Stimulated activated CD4-positive, alpha-beta T cell treated with anti-CD3 and anti-CD28 coated beads, Interleukin-15, amount 100 ng/mL, for 48 hours (primary cell): ENCODE measurements around the gene NOXO1.

Experiments
- DNase-seq, 2 donors: peaks; one replicate each; pipeline ENCODE4 v3.0.0-alpha.2; 2020; ENCODE audit warnings: low read depth in 2 of 2

The NOXO1 gene

DNA sequence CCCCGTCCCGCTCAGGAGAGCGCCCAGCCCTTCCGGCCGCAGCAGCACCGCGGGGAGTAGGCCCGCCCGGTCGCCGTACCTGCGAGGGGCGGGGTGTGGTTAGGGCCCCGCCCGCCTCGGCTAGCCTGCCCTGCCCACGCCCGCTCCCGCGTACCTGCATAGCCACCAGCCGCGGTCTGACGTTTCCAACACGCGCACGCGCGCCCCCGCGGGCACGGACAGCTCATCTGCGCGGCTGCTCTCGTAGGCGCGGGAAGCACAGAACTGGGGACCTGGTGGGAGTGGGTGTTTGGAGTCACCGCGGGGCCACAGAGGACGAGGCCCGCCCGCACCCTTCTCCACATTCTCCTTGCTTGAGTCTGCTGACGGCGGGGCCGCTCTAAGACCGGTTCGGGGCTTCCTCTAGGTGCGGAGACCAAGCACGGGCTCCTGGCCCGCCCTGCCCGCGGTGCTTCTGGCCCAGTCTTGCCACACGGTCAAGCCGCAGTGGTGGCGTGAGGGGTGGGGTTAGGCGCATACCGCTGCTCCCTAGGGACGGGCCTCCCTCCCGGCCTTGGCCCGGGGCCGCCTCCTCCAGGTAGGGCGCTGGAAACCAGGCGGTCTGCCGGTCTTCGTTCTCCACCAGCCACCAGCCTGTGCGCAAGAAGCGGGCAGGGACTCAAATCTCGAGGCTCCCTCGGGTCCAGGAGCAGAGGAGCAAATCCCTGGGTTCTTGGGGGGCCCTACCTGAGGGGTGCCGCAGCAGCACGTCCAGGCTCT, 1.8 kb downstream of the NOXO1 start:
- DNase-seq, result no peak

DNA sequence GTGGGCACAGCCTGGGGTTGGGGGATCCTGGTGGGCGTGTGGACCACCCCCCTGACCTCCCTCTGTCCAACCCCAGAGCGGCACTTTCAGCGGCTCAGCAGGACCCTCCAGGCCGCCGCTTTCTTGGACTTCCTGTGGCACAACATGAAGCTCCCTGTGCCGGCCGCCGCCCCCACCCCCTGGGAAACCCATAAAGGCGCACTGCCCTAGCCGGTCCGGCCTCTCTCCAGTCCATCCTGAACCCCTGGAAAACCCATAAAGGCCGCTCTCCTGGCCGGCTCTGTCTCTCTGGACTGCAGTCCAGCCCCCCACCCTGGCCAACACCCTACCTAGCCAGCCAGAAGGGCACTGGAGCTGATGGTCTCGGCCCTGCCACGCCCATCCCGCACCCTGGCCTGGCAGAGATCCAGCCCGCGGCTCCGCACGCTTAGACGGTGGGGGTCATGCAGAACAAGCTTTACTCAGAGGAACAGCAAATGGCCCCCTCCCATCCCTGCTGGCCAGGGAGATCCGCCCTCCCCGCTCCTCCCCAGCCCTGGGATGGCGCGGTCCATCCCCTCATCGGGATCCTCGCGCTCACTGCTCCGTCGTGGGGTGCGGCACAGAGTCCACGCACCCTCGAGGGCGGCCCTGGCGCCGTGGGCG, 2.7 kb downstream of the NOXO1 start:
- DNase-seq, result no peak

DNA sequence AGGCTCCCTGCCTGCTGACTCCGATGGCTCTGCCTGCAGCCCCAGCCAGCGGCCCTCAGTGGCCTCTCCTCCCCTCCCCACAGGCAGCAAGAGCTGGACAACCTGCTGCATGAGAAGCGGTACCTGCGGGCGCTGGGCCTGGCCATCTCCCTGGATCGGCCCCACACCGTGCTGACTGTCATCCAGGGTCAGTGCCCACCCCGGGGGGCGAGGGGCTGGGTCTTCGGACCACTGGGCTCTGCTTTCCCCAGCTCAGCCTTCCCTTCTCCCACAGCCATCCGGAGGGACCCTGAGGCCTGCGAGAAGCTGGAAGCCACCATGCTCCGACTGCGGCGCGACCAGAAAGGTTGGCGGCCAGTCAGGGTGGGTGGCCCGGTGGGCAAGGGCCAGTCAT, 3.4 kb downstream of the NOXO1 start:
- no peak for DNase-seq

DNA sequence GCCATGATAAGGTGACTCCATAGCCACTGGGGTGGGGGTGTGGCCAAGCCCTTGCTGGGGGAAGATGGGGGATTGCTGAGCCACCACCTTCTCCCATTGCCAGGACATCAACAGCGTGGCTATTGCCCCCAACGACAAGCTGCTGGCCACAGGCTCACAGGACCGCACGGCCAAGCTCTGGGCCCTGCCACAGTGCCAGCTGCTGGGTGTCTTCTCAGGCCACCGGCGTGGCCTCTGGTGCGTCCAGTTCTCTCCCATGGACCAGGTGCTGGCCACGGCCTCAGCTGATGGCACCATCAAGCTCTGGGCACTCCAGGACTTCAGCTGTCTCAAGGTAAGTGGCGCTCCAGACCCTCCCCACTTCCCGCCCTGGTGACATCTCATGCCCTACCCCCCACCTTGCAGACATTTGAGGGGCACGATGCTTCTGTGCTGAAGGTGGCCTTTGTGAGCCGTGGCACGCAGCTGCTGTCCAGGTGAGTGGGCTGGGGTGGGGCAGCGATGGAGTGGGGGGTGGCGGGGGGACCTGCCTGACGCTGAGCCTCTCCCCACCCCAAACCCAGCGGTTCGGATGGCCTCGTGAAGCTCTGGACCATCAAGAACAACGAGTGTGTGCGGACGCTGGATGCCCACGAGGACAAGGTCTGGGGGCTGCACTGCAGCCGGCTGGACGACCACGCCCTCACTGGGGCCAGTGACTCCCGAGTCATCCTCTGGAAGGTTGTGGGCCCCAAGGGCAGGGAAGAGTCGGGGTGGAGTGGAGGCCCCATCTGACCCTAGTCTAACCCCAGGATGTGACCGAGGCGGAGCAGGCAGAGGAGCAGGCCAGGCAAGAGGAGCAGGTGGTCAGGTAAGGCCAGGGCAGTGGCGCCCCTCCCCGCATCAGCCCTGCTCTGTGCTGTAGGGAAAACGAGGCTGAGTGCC, 4.1 kb downstream of the NOXO1 start:
- no peak for DNase-seq

DNA sequence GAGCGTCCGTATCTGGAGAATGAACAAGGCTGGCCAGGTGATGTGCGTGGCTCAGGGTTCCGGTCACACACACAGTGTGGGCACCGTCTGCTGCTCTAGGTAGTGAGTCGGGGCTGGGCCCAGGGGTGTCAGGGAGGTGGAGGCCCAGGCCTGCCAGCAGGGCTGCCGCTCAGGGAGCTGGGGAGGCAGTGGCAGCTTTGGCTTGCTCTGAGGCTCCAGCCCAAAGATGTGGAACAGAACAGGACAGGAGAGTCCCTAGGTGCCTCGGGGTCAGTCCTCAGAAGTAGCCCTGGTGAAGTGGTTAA, 5.1 kb downstream of the NOXO1 start:
- DNase-seq, result no peak

DNA sequence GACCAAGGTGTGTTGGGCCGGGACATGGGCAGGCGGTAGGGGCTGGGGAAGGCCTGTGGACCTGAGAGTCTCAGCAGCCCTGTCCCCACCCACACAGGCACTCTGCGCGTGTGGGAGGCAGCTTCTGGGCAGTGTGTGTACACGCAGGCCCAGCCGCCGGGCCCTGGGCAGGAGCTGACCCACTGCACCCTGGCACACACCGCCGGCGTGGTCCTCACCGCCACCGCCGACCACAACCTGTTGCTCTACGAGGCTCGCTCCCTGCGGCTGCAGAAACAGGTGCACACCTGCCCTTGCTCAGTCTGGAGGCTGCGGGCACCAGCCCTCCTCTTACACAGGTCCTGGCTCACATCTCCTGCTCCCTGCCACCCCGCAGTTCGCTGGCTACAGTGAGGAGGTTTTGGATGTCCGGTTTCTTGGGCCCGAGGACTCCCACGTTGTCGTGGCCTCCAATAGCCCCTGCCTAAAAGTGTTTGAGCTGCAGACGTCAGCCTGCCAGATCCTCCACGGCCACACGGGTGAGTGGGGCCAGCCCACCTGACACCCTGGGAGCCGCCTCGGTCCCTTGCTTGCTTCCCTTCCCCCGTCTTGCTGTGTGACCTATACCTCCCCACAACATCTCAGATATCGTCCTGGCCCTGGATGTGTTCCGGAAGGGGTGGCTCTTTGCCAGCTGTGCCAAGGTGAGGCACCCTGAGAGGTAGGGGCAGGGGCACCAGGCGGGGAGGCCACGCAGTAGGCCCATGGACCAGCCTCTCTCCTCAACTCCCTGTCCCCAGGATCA, 5.6 kb downstream of the NOXO1 start:
- no peak for DNase-seq

DNA sequence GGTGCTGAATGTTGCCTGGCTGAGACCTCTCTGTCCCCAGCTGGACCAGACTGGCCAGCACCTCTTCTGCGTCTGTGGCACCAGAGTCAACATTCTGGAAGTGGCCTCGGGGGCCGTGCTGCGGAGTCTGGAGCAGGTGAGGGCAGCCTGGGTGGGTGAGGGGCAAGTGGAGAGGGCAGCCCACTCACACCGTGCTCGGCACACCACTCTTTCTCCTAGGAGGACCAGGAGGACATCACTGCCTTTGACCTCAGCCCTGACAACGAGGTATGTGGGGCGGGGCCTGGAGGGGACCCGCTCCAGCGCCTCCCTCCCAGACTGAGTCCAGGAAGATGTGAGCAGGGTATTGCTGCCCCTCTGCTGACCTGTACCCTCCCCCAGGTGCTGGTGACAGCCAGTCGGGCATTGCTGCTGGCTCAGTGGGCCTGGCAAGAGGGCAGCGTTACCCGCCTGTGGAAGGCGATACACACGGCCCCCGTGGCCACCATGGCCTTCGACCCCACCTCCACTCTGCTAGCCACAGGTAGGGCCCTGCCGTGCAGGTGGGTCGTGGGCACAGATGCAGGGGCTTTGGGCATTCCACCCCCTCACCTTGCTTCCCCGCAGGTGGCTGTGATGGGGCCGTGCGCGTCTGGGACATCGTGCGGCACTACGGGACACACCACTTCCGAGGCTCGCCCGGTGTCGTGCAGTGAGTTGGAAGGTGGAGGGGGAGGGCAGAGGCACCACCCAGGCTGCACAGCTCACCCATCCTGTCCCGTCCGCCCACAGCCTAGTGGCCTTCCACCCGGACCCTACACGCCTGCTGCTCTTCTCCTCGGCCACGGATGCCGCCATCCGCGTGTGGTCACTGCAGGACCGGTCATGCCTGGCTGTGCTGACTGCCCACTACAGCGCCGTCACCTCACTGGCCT, 6.9 kb downstream of the NOXO1 start:
- DNase-seq, result no peak

DNA sequence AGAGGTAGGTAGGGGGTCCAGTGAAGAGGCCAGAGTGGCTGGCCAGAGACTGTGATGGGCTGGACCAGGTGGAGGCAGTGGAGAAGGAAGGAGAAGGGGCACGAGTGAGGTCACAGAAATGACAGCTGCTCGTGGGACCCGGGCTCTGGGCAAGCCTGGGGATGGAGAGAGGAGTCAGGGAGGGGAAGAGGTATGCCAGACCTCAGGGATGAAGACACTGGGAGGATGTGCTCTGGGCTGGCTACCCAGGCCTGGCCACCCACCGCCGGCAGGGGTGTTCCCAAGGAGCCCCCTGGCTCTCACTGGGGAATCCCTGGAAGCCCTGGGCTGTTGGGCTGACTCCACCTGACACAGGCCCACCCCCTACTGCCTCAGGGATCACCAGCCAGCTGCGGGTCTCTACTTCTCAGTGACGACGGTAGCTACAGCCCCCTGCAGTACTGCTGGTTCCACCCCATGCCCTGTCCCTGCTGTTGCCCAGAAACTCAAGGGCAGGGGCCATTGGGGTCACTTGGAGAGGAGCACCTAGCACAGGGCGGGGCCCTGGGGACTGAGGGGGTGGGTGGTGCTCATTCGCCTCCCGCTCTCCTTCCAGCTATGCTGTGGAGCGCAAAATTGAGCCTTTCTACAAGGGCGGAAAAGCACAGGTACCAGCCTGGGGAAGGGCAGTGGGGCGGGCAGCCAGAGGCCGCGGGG, 7.7 kb downstream of the NOXO1 start:
- DNase-seq, result no peak

DNA sequence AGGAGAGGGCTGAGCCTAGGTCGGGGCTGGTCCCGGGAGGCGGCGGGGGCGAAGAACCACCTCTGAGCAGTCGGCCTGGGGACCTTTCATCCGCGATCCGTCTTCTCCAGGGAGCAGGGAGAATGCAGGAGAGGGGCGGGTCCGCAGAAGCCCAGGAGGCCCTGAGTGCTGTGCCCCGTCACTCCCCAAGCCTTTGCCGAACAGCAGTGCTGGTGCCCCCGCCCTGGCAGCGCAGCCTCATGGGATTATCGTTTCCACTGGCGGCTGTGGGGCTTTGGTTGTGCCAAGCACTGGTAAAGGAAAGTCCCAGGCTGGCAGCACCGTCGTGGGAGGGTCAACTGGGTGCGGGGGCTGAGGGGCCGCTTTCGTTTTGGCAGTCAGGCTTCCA, 8.8 kb downstream of the NOXO1 start:
- DNase-seq, result no peak

DNA sequence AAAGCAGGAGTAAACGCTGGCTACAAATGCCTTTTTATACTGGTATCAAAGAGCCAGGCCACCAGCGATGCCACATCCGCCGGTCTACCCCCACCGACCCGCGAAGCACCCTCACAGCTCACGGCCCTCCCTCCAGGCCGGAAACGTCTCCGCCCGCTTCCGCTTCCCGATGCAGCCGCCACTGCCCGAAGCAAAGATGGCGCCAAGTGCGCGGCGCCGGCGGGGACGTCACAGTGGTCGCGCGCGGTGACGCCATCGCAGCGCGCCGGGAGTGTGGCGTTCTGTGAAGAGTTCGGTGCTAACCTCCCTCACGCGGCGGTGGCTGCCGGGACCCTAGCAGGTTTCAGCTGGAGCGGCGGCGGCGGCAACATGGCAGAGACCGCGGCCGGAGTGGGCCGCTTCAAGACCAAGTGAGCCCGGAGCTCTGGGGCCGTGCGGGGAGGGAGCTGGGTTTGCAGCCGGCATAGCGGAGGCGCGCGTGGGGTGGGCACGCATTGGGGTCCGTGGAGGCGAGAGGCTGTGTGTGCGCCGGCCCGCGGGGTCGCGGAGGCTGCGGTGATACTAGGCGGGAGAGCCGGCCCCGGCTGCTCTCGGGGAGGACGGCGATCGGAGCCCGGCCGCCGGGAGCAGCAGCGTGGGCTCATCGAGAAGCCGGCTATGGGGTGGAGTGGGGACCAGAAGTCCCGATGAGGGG, 9.3 kb downstream of the NOXO1 start, which contains the start of gene TBL3:
Gene TBL3 (plus strand): TSS at position 258 of the 694 bp plus-strand sequence. CDS start 112 bp downstream, at position 370.
- peak; percentile 92 to 93 for DNase-seq

DNA sequence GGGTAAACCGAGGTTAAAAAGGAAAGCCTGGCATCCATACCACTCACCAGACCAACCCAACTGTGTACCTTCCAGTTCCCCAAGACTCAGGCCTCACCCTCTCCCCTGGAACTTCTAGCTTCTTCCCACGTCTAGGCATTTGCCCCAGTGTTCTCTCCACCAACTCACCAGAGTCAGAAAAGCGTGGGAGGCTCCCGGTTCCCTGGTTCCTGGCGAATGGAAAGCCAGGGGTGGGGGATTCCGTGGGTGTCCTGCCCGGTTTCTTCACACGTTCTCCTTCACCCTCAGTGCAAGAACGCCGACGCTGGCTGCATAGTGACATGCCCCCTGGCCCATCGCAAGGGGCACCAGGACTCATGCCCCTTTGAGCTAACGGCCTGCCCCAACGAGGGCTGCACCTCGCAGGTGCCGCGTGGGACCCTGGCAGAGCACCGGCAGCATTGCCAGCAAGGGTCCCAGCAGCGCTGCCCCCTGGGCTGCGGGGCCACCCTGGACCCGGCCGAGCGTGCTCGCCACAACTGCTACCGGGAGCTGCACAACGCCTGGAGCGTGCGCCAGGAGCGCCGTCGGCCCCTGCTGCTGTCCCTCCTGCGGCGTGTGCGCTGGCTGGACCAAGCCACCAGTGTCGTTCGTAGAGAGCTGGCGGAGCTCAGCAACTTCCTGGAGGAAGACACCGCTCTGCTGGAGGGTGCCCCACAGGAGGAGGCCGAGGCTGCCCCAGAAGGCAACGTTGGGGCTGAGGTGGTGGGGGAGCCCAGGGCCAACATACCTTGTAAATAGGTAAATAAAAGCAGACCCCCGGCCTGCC, 12.9 kb downstream of the NOXO1 start:
- no peak for DNase-seq

DNA sequence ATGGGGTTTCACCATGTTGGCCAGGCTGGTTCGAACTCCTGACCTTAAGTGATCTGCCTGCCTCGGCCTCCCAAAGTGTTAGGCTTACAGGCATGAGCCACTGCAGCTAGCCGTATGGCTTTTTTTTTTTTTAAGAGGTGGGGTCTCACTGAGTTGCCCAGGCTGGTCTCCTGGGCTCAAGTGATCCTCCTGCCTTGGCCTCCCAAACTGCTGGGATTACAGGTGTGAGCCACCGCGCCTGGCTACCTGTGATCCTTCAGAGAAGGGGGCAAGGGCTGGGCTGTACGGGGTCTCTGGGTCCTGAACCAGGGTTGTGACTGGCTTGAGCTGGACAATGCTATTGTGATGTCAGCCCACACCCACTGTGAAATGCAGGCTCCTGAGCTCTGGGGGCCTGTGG, 14.8 kb downstream of the NOXO1 start, which contains the start of gene RNF151:
Gene RNF151 (plus strand): TSS at position 397 of the 400 bp plus-strand sequence. CDS start 26 bp downstream, outside the sequence.
- DNase-seq, result no peak

DNA sequence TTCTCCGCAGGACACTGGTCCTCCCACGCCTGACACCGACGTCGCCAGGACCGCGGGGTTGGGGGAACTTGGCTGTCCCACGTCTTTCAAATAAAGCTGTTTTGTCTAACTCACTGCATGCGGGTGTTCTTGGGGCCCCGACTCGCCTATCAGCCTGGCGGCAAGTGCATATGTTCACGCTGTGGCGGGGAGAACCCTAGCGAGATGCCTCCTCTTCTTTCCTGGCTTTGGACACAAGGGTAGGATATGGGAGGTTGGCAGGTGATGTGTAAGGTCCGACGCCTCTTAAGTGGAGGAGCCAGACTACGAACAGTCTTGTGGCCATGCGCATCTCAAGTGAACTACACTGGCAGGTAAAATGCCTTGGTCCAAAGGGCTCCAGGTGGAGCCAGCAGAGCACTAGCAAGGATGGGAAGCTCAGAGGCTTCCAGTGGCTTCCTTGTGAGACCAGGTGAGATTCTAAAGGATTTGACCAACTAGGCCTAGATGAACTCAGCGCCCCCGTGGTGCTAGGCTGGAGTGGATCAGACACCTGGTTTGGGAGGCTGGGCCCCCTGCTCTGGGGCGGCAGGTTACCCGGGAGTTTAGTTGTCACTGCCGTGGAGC, 15.8 kb downstream of the NOXO1 start:
- DNase-seq, result no peak

DNA sequence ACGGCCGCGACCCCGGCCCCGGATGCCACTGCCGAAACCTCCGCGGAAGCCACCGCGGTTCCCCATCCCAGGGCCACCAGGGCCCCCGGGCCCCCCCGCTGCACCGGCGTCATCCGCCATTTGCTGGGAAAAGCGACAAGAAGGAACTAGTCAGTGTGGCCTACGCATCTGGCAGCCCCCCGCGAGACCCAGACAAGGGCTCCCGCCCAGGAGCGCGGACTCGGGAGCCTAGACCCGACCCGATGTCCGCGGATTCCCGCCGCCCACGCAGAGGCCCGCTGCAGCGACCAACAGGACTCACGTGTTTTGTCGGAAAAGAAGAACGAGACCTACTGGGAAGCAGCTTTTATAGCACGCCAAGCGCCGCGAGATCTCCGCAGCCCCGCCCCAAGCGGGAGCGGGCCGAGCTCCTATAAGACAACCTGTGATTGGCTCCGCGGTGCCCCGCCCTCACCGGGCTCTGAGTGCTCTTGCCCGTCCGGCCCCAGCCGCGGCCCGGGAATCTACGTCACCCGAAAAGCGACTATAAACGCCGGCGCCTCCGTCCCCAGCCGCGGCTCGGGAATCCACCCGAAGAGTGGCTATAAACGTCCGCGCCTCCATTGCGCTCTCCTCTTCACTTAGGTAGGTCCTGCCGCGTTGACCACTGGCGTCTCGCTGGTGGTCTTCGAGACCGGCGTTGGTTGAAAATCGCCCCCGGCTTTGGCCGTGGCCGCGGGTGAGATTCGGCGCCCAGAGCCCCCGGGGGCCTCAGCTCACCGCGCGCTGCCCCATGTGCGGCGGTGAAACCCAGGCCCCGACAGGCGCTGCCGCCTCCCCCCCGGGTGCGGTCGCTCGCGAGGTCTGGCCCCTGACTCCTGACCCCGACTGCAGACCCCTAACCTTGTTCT, 16.5 kb downstream of the NOXO1 start, which contains the start of gene RPS2:
Gene RPS2 (minus strand): TSS at position 321 of the 890 bp plus-strand sequence. CDS start 201 bp downstream, at position 120.
- DNase-seq, result peak; percentile 97 to 98

DNA sequence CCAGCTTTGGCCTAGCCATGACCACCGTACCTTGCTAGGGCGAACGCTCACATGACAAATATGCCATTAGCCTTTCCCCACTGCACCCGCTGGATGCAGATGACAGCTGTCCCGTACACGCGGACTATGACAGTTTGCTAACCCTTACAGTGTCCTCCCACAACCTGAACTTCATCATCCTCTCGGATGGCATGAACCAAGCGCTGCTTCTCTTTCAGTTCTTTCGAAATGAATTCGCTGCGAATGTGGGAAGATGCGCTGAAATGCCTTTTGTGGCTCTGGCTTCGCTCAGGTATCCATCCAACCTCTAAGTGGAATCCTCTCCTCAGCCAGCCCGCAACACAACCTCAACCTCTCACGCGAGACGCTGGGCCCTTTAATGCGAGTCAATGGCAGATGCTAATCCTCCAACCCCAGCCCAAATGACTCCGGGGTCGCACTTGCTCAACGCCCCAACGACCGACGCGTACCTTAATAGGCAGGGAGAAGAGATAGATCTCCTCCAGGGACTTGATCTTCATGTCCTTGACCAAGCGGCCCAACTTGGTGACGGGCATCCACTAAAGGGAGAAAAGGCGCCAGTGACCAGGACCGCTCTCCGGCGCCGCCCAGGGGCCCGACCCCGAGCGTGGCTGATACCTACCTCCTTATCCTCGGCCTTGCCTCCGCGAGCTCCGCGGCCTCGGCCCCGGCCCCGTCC, 17.3 kb downstream of the NOXO1 start:
- DNase-seq, result peak in 1 of 2 donors; percentile 22
